Uterus (tissue), 4 donors: ENCODE results near the gene FGF13. TPM values are rescaled to one million over a fixed set of nuclear protein-coding genes. Genes with fewer than 3 reads are reported as not detected.

Source experiments
- microRNA counts, 2 donors: library from miRNA; unstranded; fragments of <30 nt; microRNA quantifications; one replicate each; lab custom pipeline; 2016 to 2017
- microRNA-seq: library from miRNA; unstranded; fragments of <30 nt; microRNA quantifications from one replicate; pipeline ENCODE4, GENCODE V29; 2016; ENCODE audit warnings: borderline microRNAs expressed, borderline replicate concordance
- small RNA-seq: library from RNA; depleted of rRNA; stranded (forward); fragments of <200 nt; gene quantifications from one replicate; pipeline ENCODE3, GENCODE V24; 2016
- total RNA-seq, 4 donors: library from RNA; depleted of rRNA in 3 of 4; stranded (reverse); fragments of >200 nt in 3 of 4; gene quantifications; one replicate each; pipeline versions ENCODE4 v1.1.0 to v1.2.4, GENCODE V29; 2014 to 2023
- donor health status: DM: yes; HTN: yes; CAD: no.

Gene FGF13
- total RNA-seq, 4 donors from 2014 or later, result 15.1 to 51.7 (median 20.1) TPM

MicroRNA genes within 50 kb of the gene (microRNA counts, 767-probe panel; counts per million panel counts)
- 1,821 to 2,547 counts per million in 2 donors for microRNA hsa-miR-504 (lab: Ali Mortazavi, UCI)

Small RNA genes within 50 kb of the gene (microRNA-seq; reads per million reads assigned to microRNA genes)
- 5.9 reads per million, percentile 7 among the genes with 10 or more reads in this experiment for gene MIR504

Small RNA genes within 50 kb of the gene (small RNA-seq; reads per million reads assigned to genes)
- not detected for gene AL031386.1
- not detected for gene MIR504
